Neural progenitor cell (in vitro differentiated cells): ENCODE data around the gene PRLH. TPM values are rescaled to one million over a fixed set of nuclear protein-coding genes. Genes with fewer than 3 reads are reported as not detected.

Source experiments
- DNase-seq: peaks from one replicate; pipeline ENCODE4 v3.0.0-alpha.2; 2016; ENCODE audit warnings: low spot score
- H2AFZ ChIP-seq: fragments of 200-600 bp; sonication (generic); replicated peaks from 2 replicates; pipeline ENCODE4 v1.6.1; 2016; ENCODE audit warnings: antibody characterized with exemption
- H3F3A ChIP-seq: fragments of 200-600 bp; sonication (generic); 2 replicates; pipeline ENCODE4 v1.6.1; 2016; ENCODE audit warnings: antibody characterized with exemption, low read depth
- H3K27ac ChIP-seq: fragments of 200-600 bp; sonication (generic); 2 replicates; pipeline ENCODE4 v1.5.1; 2016; ENCODE audit warnings: mild to moderate bottlenecking
- H3K27me3 ChIP-seq: fragments of 200-600 bp; sonication (generic); 2 replicates; pipeline ENCODE4 v1.6.1; 2016; ENCODE audit warnings: mild to moderate bottlenecking, moderate library complexity
- H3K36me3 ChIP-seq: fragments of 200-600 bp; sonication (generic); 2 replicates; pipeline ENCODE4 v1.5.1; 2016
- H3K4me1 ChIP-seq: fragments of 200-600 bp; sonication (generic); 2 replicates; pipeline ENCODE4 v1.6.1; 2016; ENCODE audit warnings: mixed run types
- H3K4me2 ChIP-seq: fragments of 200-600 bp; sonication (generic); 2 replicates; pipeline ENCODE4 v1.6.1; 2016
- H3K4me3 ChIP-seq: fragments of 200-600 bp; sonication (generic); 2 replicates; pipeline ENCODE4 v1.5.1; 2016
- H3K79me2 ChIP-seq: fragments of 200-600 bp; sonication (generic); 2 replicates; pipeline ENCODE4 v1.6.1; 2016; ENCODE audit warnings: low read depth
- H3K9ac ChIP-seq: fragments of 200-600 bp; sonication (generic); 2 replicates; pipeline ENCODE4 v1.6.1; 2016
- H3K9me3 ChIP-seq: fragments of 200-600 bp; sonication (generic); 2 replicates; pipeline ENCODE4 v1.5.1; 2016; ENCODE audit warnings: low read depth
- H4K20me1 ChIP-seq: fragments of 200-600 bp; sonication (generic); 2 replicates; pipeline ENCODE4 v1.6.1; 2016; ENCODE audit warnings: low read depth
- H3K27ac Mint-ChIP-seq: 3 replicates; pipeline ENCODE4 v1.8.0; 2021; ENCODE audit warnings: mixed read lengths
- H3K27me3 Mint-ChIP-seq: 2 replicates; pipeline ENCODE4 v1.8.0; 2022; ENCODE audit warnings: low read depth, mild to moderate bottlenecking, inconsistent platforms, moderate library complexity, mixed read lengths; ENCODE audit not compliant: insufficient read depth
- H3K36me3 Mint-ChIP-seq: 3 replicates; pipeline ENCODE4 v1.8.0; 2021; ENCODE audit warnings: mixed read lengths
- H3K4me1 Mint-ChIP-seq: 3 replicates; pipeline ENCODE4 v1.8.0; 2021; ENCODE audit warnings: mixed read lengths
- H3K4me3 Mint-ChIP-seq: 3 replicates; pipeline ENCODE4 v1.8.0; 2021; ENCODE audit warnings: mild to moderate bottlenecking, moderate library complexity, mixed read lengths
- H3K9me3 Mint-ChIP-seq: 3 replicates; pipeline ENCODE4 v1.8.0; 2020; ENCODE audit warnings: mixed read lengths
- EZH2 ChIP-seq: fragments of 200-600 bp; sonication (generic); IDR thresholded peaks from 2 replicates; pipeline ENCODE4 v1.6.1; 2017; ENCODE audit warnings: antibody characterized with exemption, mild to moderate bottlenecking, moderate library complexity
- EZH2phosphoT487 ChIP-seq: fragments of 200-600 bp; sonication (generic); IDR thresholded peaks from 2 replicates; pipeline ENCODE4 v1.6.1; 2017; ENCODE audit warnings: antibody characterized with exemption
- total RNA-seq: library from RNA; depleted of rRNA; stranded (reverse); fragments of >200 nt; gene quantifications from 2 replicates; pipeline ENCODE4 v1.2.3, GENCODE V29; 2015; ENCODE audit warnings: low replicate concordance
- TF ChIP-seq, protein P1 (sequence below): fragments of 200-600 bp; sonication (generic); IDR thresholded peaks from 2 replicates; pipeline ENCODE4 v1.5.1; 2017; ENCODE audit warnings: antibody characterized with exemption, mild to moderate bottlenecking

PRLH gene
- total RNA-seq, 1 donor from 2014 or later, result not detected

- peaks cover 8% of the 10 kb centered on the region for H3K27me3 Mint-ChIP-seq
- no peak for TF ChIP-seq EZH2
- TF ChIP-seq, protein P1, sequence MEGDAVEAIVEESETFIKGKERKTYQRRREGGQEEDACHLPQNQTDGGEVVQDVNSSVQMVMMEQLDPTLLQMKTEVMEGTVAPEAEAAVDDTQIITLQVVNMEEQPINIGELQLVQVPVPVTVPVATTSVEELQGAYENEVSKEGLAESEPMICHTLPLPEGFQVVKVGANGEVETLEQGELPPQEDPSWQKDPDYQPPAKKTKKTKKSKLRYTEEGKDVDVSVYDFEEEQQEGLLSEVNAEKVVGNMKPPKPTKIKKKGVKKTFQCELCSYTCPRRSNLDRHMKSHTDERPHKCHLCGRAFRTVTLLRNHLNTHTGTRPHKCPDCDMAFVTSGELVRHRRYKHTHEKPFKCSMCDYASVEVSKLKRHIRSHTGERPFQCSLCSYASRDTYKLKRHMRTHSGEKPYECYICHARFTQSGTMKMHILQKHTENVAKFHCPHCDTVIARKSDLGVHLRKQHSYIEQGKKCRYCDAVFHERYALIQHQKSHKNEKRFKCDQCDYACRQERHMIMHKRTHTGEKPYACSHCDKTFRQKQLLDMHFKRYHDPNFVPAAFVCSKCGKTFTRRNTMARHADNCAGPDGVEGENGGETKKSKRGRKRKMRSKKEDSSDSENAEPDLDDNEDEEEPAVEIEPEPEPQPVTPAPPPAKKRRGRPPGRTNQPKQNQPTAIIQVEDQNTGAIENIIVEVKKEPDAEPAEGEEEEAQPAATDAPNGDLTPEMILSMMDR, result no peak
- TF ChIP-seq EZH2phosphoT487, result no peak
- H3K36me3 Mint-ChIP-seq, result no peaks in the 10 kb centered on the region
- no peak overlapping the region for H3K27ac Mint-ChIP-seq
- no peak overlapping the region for H3K4me3 Mint-ChIP-seq
- H3K9me3 ChIP-seq, result no peaks in the 10 kb centered on the region
- no peak overlapping the region for H3K27ac ChIP-seq
- H3K36me3 ChIP-seq, result no peaks in the 10 kb centered on the region
- H3K27me3 ChIP-seq, result no peaks in the 10 kb centered on the region
- DNase-seq, result no peak
- no peak overlapping the region for H3K4me2 ChIP-seq
- peaks cover 38% of the 10 kb centered on the region for H3K4me1 Mint-ChIP-seq
- no peaks in the 10 kb centered on the region for H3K79me2 ChIP-seq
- peaks cover 22% of the 10 kb centered on the region for H3F3A ChIP-seq
- no peak overlapping the region for H3K9ac ChIP-seq
- H3K4me3 ChIP-seq, result no peak overlapping the region
- no peak overlapping the region for H2AFZ ChIP-seq
- H3K9me3 Mint-ChIP-seq, result no peaks in the 10 kb centered on the region
- peaks cover 26% of the 10 kb centered on the region for H3K4me1 ChIP-seq
- H4K20me1 ChIP-seq, result peaks cover 1% of the 10 kb centered on the region
Measured at GRCh38 chr2:237600205-237600846, 34.0 kb downstream of the PRLH start.

GRCh38 chr2:237601453-237602116 lies 35.2 kb downstream of the PRLH start:
- Mint-ChIP-seq H3K36me3 (no peaks in the 10 kb centered on the region), H3K27me3 (peaks cover 10% of the 10 kb centered on the region), H3K9me3 (no peaks in the 10 kb centered on the region), H3K4me3 (no peak overlapping the region), H3K4me1 (peaks cover 37% of the 10 kb centered on the region), H3K27ac (no peak overlapping the region)
- no peak overlapping the region for H2AFZ ChIP-seq
- H3K9ac ChIP-seq, result no peak overlapping the region
- H3K27me3 ChIP-seq, result no peaks in the 10 kb centered on the region
- H3K4me2 ChIP-seq, result no peak overlapping the region
- H4K20me1 ChIP-seq, result no peaks in the 10 kb centered on the region
- DNase-seq, result peak; percentile 71
- H3K9me3 ChIP-seq, result no peaks in the 10 kb centered on the region
- no peaks in the 10 kb centered on the region for H3K36me3 ChIP-seq
- no peaks in the 10 kb centered on the region for H3K79me2 ChIP-seq
- peaks cover 25% of the 10 kb centered on the region for H3K4me1 ChIP-seq
- H3K27ac ChIP-seq, result no peak overlapping the region
- TF ChIP-seq, protein P1, result peak; percentile 36
- TF ChIP-seq EZH2, result no peak
- no peak overlapping the region for H3K4me3 ChIP-seq
- peaks cover 16% of the 10 kb centered on the region for H3F3A ChIP-seq

GRCh38 chr2:237602409-237602808 lies 36.0 kb downstream of the PRLH start:
- H3K27me3 Mint-ChIP-seq, result peaks cover 7% of the 10 kb centered on the region
- Histone ChIP-seq H4K20me1 (no peaks in the 10 kb centered on the region), H3K9ac (no peak overlapping the region), H3K4me3 (no peak overlapping the region), H3K4me1 (peaks cover 25% of the 10 kb centered on the region), H3K27me3 (no peaks in the 10 kb centered on the region), H3K36me3 (no peaks in the 10 kb centered on the region), H3K4me2 (no peak overlapping the region), H3K79me2 (no peaks in the 10 kb centered on the region), H3K27ac (no peak overlapping the region), H2AFZ (no peak overlapping the region), H3F3A (peaks cover 16% of the 10 kb centered on the region), H3K9me3 (no peaks in the 10 kb centered on the region)
- H3K36me3 Mint-ChIP-seq, result no peaks in the 10 kb centered on the region
- no peak for DNase-seq
- H3K9me3 Mint-ChIP-seq, result peaks cover 6% of the 10 kb centered on the region
- TF ChIP-seq, protein P1, result no peak
- TF ChIP-seq EZH2 (no peak), EZH2phosphoT487 (no peak)
- no peak overlapping the region for H3K27ac Mint-ChIP-seq
- H3K4me1 Mint-ChIP-seq, result peaks cover 37% of the 10 kb centered on the region
- no peak overlapping the region for H3K4me3 Mint-ChIP-seq
